PFSK-1 (cell line): Measurements from ENCODE around the gene PHLPP1.

Experiments used
- POLR2AphosphoS5 ChIP-seq: IDR thresholded peaks from 2 replicates; pipeline ENCODE4 v1.6.1; 2012; ENCODE audit warnings: low read depth, mild to moderate bottlenecking, control low read depth, low read length, moderate library complexity
- SIN3A ChIP-seq: IDR thresholded peaks from 2 replicates; pipeline ENCODE4 v1.6.1; 2012; ENCODE audit warnings: mild to moderate bottlenecking, low read length, moderate library complexity, borderline replicate concordance; ENCODE audit not compliant: insufficient read depth
- TAF1 ChIP-seq: IDR thresholded peaks from 2 replicates; pipeline ENCODE4 v1.6.1; 2012; ENCODE audit warnings: low read length, control low read depth, borderline replicate concordance; ENCODE audit not compliant: insufficient read depth

GRCh38 chr18:62697636-62698035 lies 17.7 kb upstream of the PHLPP1 start:
- TF ChIP-seq POLR2AphosphoS5 (no peak), SIN3A (no peak), TAF1 (no peak)
